GF-D8 (cell line): ENCODE measurements around the gene MRFAP1L1.
A peak's percentile ranks its signal among the peaks of the same experiment; 100 is the strongest.
"Not testable (repeated sequence)": the region's sequence is repeated elsewhere in the genome, so short reads cannot be mapped to it uniquely, and the experiment has no call there.

ENCODE experiments used
- DNase-seq: peaks from one replicate; lab custom pipeline; 2025; lab: John Stamatoyannopoulos, UW

The MRFAP1L1 gene

GRCh38 chr4:6734165-6734786 lies 24.6 kb upstream of the MRFAP1L1 start:
- DNase-seq, result no peak

- DNase-seq, result no peak
Observed at GRCh38 chr4:6733358-6734164, 23.9 kb upstream of the MRFAP1L1 start.

GRCh38 chr4:6732441-6733357 lies 23.0 kb upstream of the MRFAP1L1 start:
- peak; percentile 2 for DNase-seq

DNA sequence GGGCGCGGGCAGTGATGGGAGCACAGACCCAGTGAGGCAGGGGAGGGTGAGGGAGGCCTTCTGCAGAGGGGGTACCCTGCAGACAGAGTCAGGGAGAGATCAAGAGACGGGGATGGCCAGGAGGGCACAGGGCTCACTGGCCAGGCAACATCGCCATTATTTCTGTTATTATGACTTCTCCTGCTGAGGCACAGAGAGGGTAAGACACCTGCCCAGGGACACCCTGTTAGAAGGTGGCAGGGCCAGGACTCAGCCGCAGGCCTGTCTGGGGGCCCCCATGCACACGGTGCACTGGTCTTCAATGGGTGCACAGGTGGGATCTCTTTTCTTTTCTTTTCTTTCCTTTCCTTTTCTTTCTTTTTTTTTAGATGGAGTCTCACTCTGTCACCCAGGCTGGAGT lies 22.1 kb upstream of the MRFAP1L1 start:
- no peak for DNase-seq

GRCh38 chr4:6731318-6731675 lies 21.6 kb upstream of the MRFAP1L1 start:
- DNase-seq, result no peak

- DNase-seq, result no peak
Observed at GRCh38 chr4:6730603-6731317, 21.1 kb upstream of the MRFAP1L1 start.

- no peak for DNase-seq
Observed at GRCh38 chr4:6728320-6729029, 18.8 kb upstream of the MRFAP1L1 start.

DNA sequence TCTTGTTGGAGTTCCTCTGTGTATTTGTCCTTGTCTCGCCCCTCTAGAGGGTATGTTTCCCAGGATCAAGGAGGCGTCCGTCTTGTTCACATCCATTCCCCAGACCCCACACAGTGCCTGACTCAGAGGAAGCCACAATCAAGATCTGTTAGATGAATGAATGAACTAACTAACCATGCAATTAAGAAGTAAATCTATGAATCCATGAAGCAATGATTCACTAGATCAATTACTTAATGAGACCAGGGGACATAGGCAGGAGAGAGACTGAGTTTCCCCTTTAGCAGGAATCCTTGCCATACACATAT lies 18.2 kb upstream of the MRFAP1L1 start:
- DNase-seq, result no peak

GRCh38 chr4:6727081-6727942 lies 17.6 kb upstream of the MRFAP1L1 start:
- no peak for DNase-seq

DNA sequence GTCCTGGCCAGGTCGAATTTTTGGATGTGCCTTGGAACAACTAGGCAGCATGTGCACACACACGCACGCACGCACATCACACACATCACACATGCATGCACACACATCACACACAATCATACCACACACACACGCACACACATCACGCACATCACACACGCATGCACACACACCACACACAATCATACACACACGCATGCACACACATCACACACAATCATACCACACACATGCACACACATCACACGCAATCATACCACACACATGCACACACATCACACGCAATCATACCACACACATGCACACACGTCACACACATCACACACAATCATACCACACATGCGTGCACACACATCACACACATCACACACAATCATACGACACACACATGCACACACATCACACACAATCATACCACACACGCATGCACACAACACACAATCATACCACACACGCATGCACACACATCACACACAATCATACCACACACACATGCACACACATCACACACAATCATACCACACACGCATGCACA lies 15.8 kb upstream of the MRFAP1L1 start:
- DNase-seq, result not testable (repeated sequence)

DNA sequence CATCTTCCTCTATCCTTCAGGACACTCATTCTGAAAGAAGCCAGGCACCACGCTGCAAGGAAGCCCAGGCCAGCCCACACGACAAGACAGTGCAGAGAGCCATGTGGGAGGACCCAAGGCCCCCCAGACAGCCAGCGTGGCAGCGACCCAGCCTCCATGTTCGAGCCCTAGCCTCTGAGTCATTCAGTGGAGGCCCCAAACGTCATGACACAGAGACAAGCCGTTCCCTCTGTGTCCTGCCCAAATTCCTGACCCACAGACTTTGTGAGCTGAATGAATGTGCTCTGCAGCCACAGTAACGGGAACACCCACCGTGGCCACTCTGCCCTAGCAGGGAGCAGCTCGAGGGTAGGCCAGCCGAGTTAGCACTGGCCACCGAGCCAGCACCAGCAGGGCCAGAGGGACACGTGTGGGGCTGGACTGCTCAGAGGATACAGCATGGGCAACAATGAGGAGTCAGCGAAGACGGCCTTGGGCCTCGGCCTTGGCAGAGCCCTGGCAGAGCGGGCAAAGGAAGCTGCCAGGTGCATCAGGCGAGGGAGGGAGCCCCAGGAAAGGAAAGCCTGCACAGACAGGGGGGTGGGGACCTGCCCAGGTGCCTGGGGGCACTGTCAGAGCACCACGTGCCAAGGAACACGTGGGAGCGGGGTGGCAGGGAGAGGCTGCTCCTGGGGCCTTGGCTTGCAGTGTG lies 14.9 kb upstream of the MRFAP1L1 start:
- DNase-seq, result no peak

DNA sequence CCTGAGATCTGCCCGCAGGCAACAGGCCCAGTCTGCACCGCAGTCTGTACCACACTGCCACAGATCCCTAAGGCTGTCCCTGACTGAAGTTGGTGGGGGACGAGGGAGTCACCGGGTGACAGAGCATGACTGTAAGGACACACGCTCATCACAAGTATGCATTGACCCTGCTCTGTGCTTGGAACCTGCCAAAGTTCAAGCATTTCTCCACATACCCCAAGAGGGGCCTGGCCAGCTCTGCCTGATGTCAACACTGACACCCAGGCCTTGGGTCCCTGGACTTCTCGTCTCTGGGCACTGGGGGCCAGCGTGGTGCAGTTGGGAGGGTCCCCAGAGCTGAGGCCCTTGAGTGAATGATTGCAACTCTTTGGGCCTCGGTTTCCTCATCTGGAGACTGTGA lies 14.2 kb upstream of the MRFAP1L1 start:
- DNase-seq, result no peak

- no peak for DNase-seq
Observed at GRCh38 chr4:6722891-6723290, 13.2 kb upstream of the MRFAP1L1 start.

DNA sequence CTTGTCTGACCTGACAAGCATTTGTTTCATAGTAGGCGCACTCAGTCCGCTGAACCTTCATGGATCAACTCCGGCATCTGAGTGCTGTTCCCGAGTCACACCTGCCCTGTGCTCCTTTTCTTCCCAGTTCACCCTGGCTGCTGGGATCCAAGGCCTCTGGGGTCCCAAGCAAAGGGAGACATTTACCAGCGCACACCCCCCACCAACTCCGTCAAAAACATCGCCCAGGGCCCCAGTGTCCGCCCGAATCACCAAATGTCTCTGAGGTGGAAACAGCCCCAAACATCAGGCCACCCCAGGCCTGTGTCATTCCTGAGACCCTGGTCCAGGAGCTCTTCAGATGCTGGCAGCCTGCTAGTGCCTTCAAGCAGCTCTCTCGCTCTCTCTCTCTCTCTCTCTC lies 11.5 kb upstream of the MRFAP1L1 start:
- DNase-seq, result no peak

- DNase-seq, result peak; percentile 2
Observed at GRCh38 chr4:6720202-6720699, 10.6 kb upstream of the MRFAP1L1 start.

- no peak for DNase-seq
Observed at GRCh38 chr4:6719611-6720179, 10.0 kb upstream of the MRFAP1L1 start.

DNA sequence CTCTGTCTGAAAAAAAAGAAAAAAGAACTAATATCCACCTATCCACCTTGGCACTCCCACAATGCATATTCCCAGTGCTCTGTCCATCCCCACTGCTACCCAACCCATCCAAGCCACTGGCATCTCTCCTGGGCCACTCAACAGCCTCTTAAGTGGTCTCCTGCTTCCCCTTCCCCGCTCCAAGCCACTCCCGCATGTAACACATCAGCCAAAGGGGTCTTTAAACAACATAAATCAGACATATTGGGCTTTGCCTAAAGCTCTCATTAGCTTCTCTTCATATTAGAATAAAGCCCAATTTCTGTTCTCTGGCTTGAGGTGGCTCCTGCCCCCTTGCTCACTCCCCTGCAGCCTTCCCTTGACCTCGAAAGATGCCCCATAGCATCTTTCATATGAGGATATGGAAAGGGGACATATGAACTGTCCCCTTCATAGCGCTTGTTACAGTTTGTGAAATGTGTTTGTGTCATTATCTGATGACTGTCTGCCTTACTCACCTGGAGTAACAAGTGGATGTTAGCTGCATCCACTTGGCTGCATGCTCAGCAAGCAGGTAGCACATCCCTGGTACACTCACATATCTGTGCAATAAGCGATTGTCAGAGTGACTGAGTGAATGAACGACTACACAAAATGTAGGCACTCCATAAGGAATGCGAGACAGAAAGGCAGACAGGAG lies 9.4 kb upstream of the MRFAP1L1 start:
- no peak for DNase-seq

DNA sequence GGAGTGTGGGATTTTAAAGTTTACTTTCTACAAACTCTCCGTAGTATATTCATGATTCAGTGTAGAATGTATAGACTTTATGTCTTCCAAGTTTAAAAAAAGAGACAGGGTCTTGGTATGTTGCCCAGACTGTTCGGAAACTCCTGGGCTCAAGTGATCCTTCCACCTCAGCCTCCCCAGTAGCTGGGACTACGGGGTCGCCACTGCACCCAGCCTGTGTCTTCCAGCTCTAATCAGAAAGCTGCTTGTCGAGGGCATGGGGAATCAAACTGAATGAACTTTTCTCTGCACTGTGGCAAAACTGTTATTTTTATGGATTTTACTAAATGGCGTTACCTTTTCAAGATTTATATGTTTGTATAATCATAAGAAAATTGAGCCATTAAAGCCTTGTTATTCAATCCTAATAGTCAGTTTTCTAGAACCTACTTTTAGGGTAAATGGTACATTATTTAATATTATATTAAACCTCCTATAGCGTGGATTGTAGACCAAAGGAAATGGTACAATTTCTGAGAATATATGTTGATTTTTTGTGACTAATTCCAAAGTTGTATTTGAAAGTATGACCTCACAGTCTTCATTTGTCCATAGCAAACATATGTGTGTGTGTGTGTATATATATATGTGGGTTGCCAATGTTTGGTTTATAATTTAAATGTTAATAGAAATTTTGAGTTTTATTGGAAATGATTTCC lies 7.4 kb upstream of the MRFAP1L1 start:
- DNase-seq, result no peak
